Neuronal stem cell (in vitro differentiated cells): ENCODE results near the gene GRIK2.

Experiments
- DNase-seq: peaks from one replicate; pipeline ENCODE4 v3.0.0-alpha.2; 2013; ENCODE audit warnings: low spot score
- H2AFZ ChIP-seq: one replicate; pipeline ENCODE4 v1.6.1; 2013; ENCODE audit warnings: mild to moderate bottlenecking, low read length, inconsistent platforms
- H2AK5ac ChIP-seq: 2 replicates; pipeline ENCODE4 v1.6.1; 2013; ENCODE audit warnings: low read depth, mild to moderate bottlenecking, inconsistent platforms, low read length, moderate library complexity, mixed read lengths
- H2BK120ac ChIP-seq: 2 replicates; pipeline ENCODE4 v1.6.1; 2013; ENCODE audit warnings: low read depth, mild to moderate bottlenecking, inconsistent platforms, low read length, moderate library complexity, mixed read lengths
- H2BK12ac ChIP-seq: one replicate; pipeline ENCODE4 v1.6.1; 2013; ENCODE audit warnings: low read length, inconsistent platforms
- H2BK15ac ChIP-seq: 2 replicates; pipeline ENCODE4 v1.6.1; 2013; ENCODE audit warnings: mild to moderate bottlenecking, low read length, inconsistent platforms, mixed read lengths
- H2BK5ac ChIP-seq: one replicate; pipeline ENCODE4 v1.6.1; 2013; ENCODE audit warnings: inconsistent platforms, mild to moderate bottlenecking, low read length, moderate library complexity
- H3K14ac ChIP-seq: one replicate; pipeline ENCODE4 v1.6.1; 2013; ENCODE audit warnings: low read length, inconsistent platforms
- H3K18ac ChIP-seq: 2 replicates; pipeline ENCODE4 v1.6.1; 2013; ENCODE audit warnings: low read length, inconsistent platforms
- H3K23ac ChIP-seq: 2 replicates; pipeline ENCODE4 v1.6.1; 2013; ENCODE audit warnings: low read depth, mild to moderate bottlenecking, mixed read lengths, low read length, inconsistent platforms; ENCODE audit not compliant: poor library complexity
- H3K27ac ChIP-seq: replicated peaks from 3 replicates; pipeline ENCODE4 v1.5.1; 2013; ENCODE audit warnings: low read length, inconsistent platforms
- H3K27me3 ChIP-seq, 3 experiments: 2 replicates each; pipeline ENCODE4 v1.6.1; 2013; ENCODE audit warnings: low read length in 3 of 3, mild to moderate bottlenecking in 2 of 3, inconsistent platforms in 1 of 3, low read depth in 1 of 3, mixed read lengths in 1 of 3, moderate library complexity in 1 of 3; ENCODE audit not compliant: control insufficient read depth in 3 of 3, insufficient read depth in 3 of 3
- H3K36me3 ChIP-seq, 2 donors: replicated peaks in 1 of 2; 2 replicates each; pipeline ENCODE4 v1.6.1; 2013; ENCODE audit warnings: low read length in 2 of 2; ENCODE audit not compliant: control insufficient read depth in 2 of 2, insufficient read depth in 2 of 2
- H3K4ac ChIP-seq: 2 replicates; pipeline ENCODE4 v1.6.1; 2013; ENCODE audit warnings: inconsistent platforms, mild to moderate bottlenecking, low read length, moderate library complexity
- H3K4me1 ChIP-seq, 2 donors: 1 replicate in 1 of 2; 2 replicates in 1 of 2; pipeline ENCODE4 v1.6.1; 2013; ENCODE audit warnings: low read length in 2 of 2, low read depth in 1 of 2; ENCODE audit not compliant: control insufficient read depth in 2 of 2, insufficient read depth in 1 of 2
- H3K4me2 ChIP-seq: one replicate; pipeline ENCODE4 v1.6.1; 2013; ENCODE audit warnings: mild to moderate bottlenecking, low read length, inconsistent platforms; ENCODE audit not compliant: insufficient read depth, poor library complexity, severe bottlenecking
- H3K4me3 ChIP-seq, 2 donors: 2 replicates each; pipeline ENCODE4 v1.5.1; 2013; ENCODE audit warnings: low read length in 2 of 2, mild to moderate bottlenecking in 2 of 2, inconsistent platforms in 1 of 2, moderate library complexity in 1 of 2
- H3K79me1 ChIP-seq: one replicate; pipeline ENCODE4 v1.6.1; 2013; ENCODE audit warnings: low read depth, mild to moderate bottlenecking, inconsistent platforms, low read length, moderate library complexity
- H3K9ac ChIP-seq: one replicate; pipeline ENCODE4 v1.6.1; 2013; ENCODE audit warnings: mild to moderate bottlenecking, low read depth, low read length, inconsistent platforms; ENCODE audit not compliant: poor library complexity
- H3K9me3 ChIP-seq, 2 donors: replicated peaks in 1 of 2; 2 replicates each; pipeline versions ENCODE3 to v1.6.1; 2013; ENCODE audit warnings: low read length in 2 of 2, mild to moderate bottlenecking in 2 of 2, inconsistent platforms in 1 of 2, low read depth in 1 of 2, mixed read lengths in 1 of 2, moderate library complexity in 1 of 2; ENCODE audit not compliant: control insufficient read depth in 2 of 2, insufficient read depth in 1 of 2
- H4K8ac ChIP-seq: one replicate; pipeline ENCODE4 v1.6.1; 2013; ENCODE audit warnings: low read depth, mild to moderate bottlenecking, inconsistent platforms, low read length, moderate library complexity
- H4K91ac ChIP-seq: one replicate; pipeline ENCODE4 v1.6.1; 2013; ENCODE audit warnings: low read length, low read depth, mild to moderate bottlenecking, inconsistent platforms; ENCODE audit not compliant: poor library complexity
- whole genome bisulfite sequencing, 2 donors: extraction: QIAGEN DNeasy Blood & Tissue Kit; methylation state at CpG; one replicate each; pipeline ENCODE4 v1.1.7; 2013; ENCODE audit warnings: missing lambda C conversion rate in 2 of 2, mixed read lengths in 1 of 2; ENCODE audit not compliant: insufficient read length in 2 of 2, insufficient replicate concordance in 1 of 2; ENCODE audit errors: extremely low coverage in 2 of 2; 5-methylcytosine and 5-hydroxymethylcytosine counted together

Gene GRIK2

GRCh38 chr6:101541894-101542293, 148.4 kb downstream of the GRIK2 start:
- H3K36me3 ChIP-seq, result no peaks in the 10 kb centered on the region
- no peak overlapping the region for H4K8ac ChIP-seq
- H3K14ac ChIP-seq, result no peak overlapping the region
- no peaks in the 10 kb centered on the region for H3K9me3 ChIP-seq
- H2BK120ac ChIP-seq, result no peak overlapping the region
- no peak for DNase-seq
- no peak overlapping the region for H3K27ac ChIP-seq
- H3K4me3 ChIP-seq, result no peak overlapping the region
- H3K4me2 ChIP-seq, result no peak overlapping the region
- peaks cover 0 to 1% of the 10 kb centered on the region in 2 donors for H3K4me1 ChIP-seq
- H2AK5ac ChIP-seq, result no peak overlapping the region
- H3K79me1 ChIP-seq, result no peaks in the 10 kb centered on the region
- H3K9ac ChIP-seq, result no peak overlapping the region
- H3K18ac ChIP-seq, result no peak overlapping the region
- H3K23ac ChIP-seq, result no peak overlapping the region
- H3K27me3 ChIP-seq, result no peaks in the 10 kb centered on the region
- no CpG with 5 or more reads among the region's 2 CpGs for WGBS, 2 donors
- H2BK15ac ChIP-seq, result no peak overlapping the region
- H4K91ac ChIP-seq, result no peak overlapping the region
- H3K4ac ChIP-seq, result no peak overlapping the region
- no peak overlapping the region for H2BK5ac ChIP-seq
- H2BK12ac ChIP-seq, result no peak overlapping the region
- H2AFZ ChIP-seq, result no peak overlapping the region

DNA sequence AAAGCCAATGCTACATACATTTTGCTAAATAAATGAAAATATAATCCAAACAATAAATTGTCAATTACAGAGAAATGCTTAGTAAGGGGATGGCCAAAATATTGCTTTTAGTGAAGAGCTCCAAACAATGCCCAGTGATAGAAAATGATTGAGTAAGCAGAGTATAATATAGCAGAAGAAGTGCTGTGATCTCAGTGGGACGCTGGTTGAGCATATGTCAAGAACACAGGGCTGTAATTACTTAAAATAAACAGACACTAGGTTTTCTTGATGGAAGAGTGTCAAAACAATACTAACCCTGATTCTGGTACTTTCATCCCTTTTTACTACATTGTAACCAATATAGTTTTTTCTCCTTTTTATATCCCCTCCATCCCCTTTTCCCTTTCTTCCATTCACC, 150.3 kb downstream of the GRIK2 start:
- no peaks in the 10 kb centered on the region for H3K9me3 ChIP-seq
- no peak overlapping the region for H3K4me2 ChIP-seq
- H2BK120ac ChIP-seq, result no peak overlapping the region
- no peak overlapping the region for H3K14ac ChIP-seq
- H3K4me1 ChIP-seq, result no peaks in the 10 kb centered on the region
- no peak overlapping the region for H3K4ac ChIP-seq
- no CpG with 5 or more reads among the region's 1 CpG for whole genome bisulfite sequencing, 2 donors
- no peak overlapping the region for H2AK5ac ChIP-seq
- H2BK5ac ChIP-seq, result no peak overlapping the region
- no peak overlapping the region for H2BK12ac ChIP-seq
- no peak overlapping the region for H4K91ac ChIP-seq
- no peak for DNase-seq
- no peak overlapping the region for H2AFZ ChIP-seq
- H3K79me1 ChIP-seq, result no peaks in the 10 kb centered on the region
- no peak overlapping the region for H3K4me3 ChIP-seq
- no peak overlapping the region for H3K23ac ChIP-seq
- no peak overlapping the region for H4K8ac ChIP-seq
- no peak overlapping the region for H3K18ac ChIP-seq
- no peak overlapping the region for H3K9ac ChIP-seq
- no peak overlapping the region for H3K27ac ChIP-seq
- H2BK15ac ChIP-seq, result no peak overlapping the region
- H3K36me3 ChIP-seq, result no peaks in the 10 kb centered on the region
- H3K27me3 ChIP-seq, result no peaks in the 10 kb centered on the region

DNA sequence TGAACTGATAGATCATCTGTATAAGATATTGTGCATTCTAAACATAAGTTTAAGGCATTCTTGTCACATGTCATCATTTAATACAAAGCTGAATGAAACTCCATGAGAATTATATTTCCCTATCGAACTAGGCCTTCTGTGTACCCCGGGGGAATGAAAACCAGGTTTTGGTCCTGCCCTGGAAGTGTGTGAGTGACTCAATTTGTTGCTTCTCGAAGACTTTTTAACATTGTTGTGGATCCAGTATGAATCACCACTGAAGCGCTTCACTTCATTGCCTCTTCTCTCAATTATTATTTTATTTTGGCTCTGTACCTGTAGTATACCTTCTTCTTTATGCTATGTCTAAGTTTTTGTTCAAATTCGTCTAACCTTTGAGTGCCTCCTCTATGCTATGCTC, 150.8 kb downstream of the GRIK2 start:
- no peak overlapping the region for H3K14ac ChIP-seq
- no peak overlapping the region for H2AK5ac ChIP-seq
- H2BK15ac ChIP-seq, result no peak overlapping the region
- DNase-seq, result no peak
- H2BK5ac ChIP-seq, result no peak overlapping the region
- H4K91ac ChIP-seq, result no peak overlapping the region
- H3K4me3 ChIP-seq, result no peak overlapping the region
- WGBS, 2 donors, result no CpG with 5 or more reads among the region's 5 CpGs
- H3K9ac ChIP-seq, result no peak overlapping the region
- no peaks in the 10 kb centered on the region for H3K36me3 ChIP-seq
- H4K8ac ChIP-seq, result no peak overlapping the region
- H2BK12ac ChIP-seq, result no peak overlapping the region
- H2BK120ac ChIP-seq, result no peak overlapping the region
- H3K4me1 ChIP-seq, result no peaks in the 10 kb centered on the region
- no peak overlapping the region for H3K18ac ChIP-seq
- no peak overlapping the region for H3K27ac ChIP-seq
- H3K9me3 ChIP-seq, result no peaks in the 10 kb centered on the region
- H3K79me1 ChIP-seq, result no peaks in the 10 kb centered on the region
- H3K4ac ChIP-seq, result no peak overlapping the region
- no peaks in the 10 kb centered on the region for H3K27me3 ChIP-seq
- no peak overlapping the region for H3K4me2 ChIP-seq
- H2AFZ ChIP-seq, result no peak overlapping the region
- H3K23ac ChIP-seq, result no peak overlapping the region

DNA sequence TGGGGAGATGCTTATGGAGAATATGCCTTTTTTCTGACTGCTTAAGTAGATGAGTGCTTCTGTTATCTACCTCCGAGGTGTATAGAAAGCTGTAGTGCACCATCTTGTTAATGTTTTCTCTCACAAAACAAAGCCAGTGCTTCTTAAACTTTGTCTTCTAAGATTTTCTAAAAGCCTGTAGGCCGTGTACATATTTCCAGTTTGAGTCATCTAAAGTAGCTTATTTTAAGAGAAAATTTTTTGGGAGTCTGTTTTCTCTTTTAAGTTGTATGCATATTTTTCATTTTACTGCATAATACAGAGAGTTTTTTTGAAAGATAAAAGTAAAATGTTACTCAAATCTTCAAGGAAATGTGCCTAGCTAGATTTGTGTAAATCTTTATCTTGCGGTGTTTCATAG, 151.7 kb downstream of the GRIK2 start:
- DNase-seq, result no peak
- H3K4ac ChIP-seq, result no peak overlapping the region
- H3K14ac ChIP-seq, result no peak overlapping the region
- no peaks in the 10 kb centered on the region for H3K36me3 ChIP-seq
- H2BK5ac ChIP-seq, result no peak overlapping the region
- no peaks in the 10 kb centered on the region for H3K79me1 ChIP-seq
- WGBS, 2 donors, result no CpG with 5 or more reads among the region's 3 CpGs
- no peak overlapping the region for H3K18ac ChIP-seq
- no peak overlapping the region for H3K9ac ChIP-seq
- H2BK12ac ChIP-seq, result no peak overlapping the region
- no peak overlapping the region for H3K27ac ChIP-seq
- H3K9me3 ChIP-seq, result no peaks in the 10 kb centered on the region
- no peak overlapping the region for H2BK15ac ChIP-seq
- H2BK120ac ChIP-seq, result no peak overlapping the region
- no peaks in the 10 kb centered on the region for H3K4me1 ChIP-seq
- H3K27me3 ChIP-seq, result no peaks in the 10 kb centered on the region
- no peak overlapping the region for H2AFZ ChIP-seq
- no peak overlapping the region for H4K91ac ChIP-seq
- H3K4me2 ChIP-seq, result no peak overlapping the region
- H2AK5ac ChIP-seq, result no peak overlapping the region
- no peak overlapping the region for H3K23ac ChIP-seq
- no peak overlapping the region for H4K8ac ChIP-seq
- H3K4me3 ChIP-seq, result no peak overlapping the region
